PC-3 (cell line): ENCODE measurements around the gene ADCY3. TPM values are rescaled to one million over a fixed set of nuclear protein-coding genes. Genes with fewer than 3 reads are reported as not detected.

ENCODE experiments used
- ATAC-seq: fragments of 200-7000 bp; cut with Tn5 transposase; 2 replicates; pipeline ENCODE4 v1.9.1; 2020; ENCODE audit warnings: mild to moderate bottlenecking, moderate library complexity
- BruUV-seq: library from RNA; stranded (reverse); fragments of 400-500 nt; replicated peaks from 2 replicates; lab custom pipeline; 2021; lab: Mats Ljungman, UMichigan
- CTCF ChIA-PET: fragments of 300-600 bp; sonication (Branson Sonifier 250); formaldehyde crosslinking; loops from one replicate; lab custom pipeline; 2022; ENCODE audit warnings: antibody characterized with exemption; lab: Charles Lee
- POLR2A ChIA-PET: fragments of 300-600 bp; sonication (Branson Sonifier 250); formaldehyde crosslinking; loops from one replicate; lab custom pipeline; 2022; ENCODE audit warnings: antibody characterized with exemption; ENCODE audit not compliant: unreplicated experiment; lab: Charles Lee
- DNase-seq: peaks from one replicate; pipeline ENCODE4 v3.0.0-alpha.2; 2015
- H2AFZ ChIP-seq: fragments of 300-600 bp; sonication (generic); 2 replicates; pipeline ENCODE4 v1.6.0; 2016; ENCODE audit warnings: antibody characterized with exemption, low read length
- H3F3A ChIP-seq: fragments of 300-600 bp; sonication (generic); one replicate; pipeline ENCODE4 v1.6.0; 2017; ENCODE audit warnings: antibody characterized with exemption, low read length, control low read depth, mild to moderate bottlenecking; ENCODE audit not compliant: unreplicated experiment
- H3K27ac ChIP-seq: fragments of 300-600 bp; sonication (generic); 2 replicates; pipeline ENCODE4 v1.5.1; 2016; ENCODE audit warnings: mild to moderate bottlenecking, low read length
- H3K27me3 ChIP-seq: fragments of 300-600 bp; sonication (generic); 2 replicates; pipeline ENCODE4 v1.6.1; 2016; ENCODE audit warnings: low read length, mixed read lengths
- H3K36me3 ChIP-seq: fragments of 300-600 bp; sonication (generic); 2 replicates; pipeline ENCODE4 v1.6.1; 2016; ENCODE audit warnings: low read depth, mixed run types, low read length, mixed read lengths
- H3K4me1 ChIP-seq: fragments of 300-600 bp; sonication (generic); 2 replicates; pipeline ENCODE4 v1.5.1; 2016; ENCODE audit warnings: low read length; ENCODE audit not compliant: insufficient read depth
- H3K4me2 ChIP-seq: fragments of 300-600 bp; sonication (generic); 2 replicates; pipeline ENCODE4 v1.6.0; 2016; ENCODE audit warnings: low read length
- H3K4me3 ChIP-seq: fragments of 300-600 bp; sonication (generic); 2 replicates; pipeline ENCODE4 v1.5.1; 2016; ENCODE audit warnings: mild to moderate bottlenecking, low read length, mixed read lengths
- H3K79me2 ChIP-seq: fragments of 300-600 bp; sonication (generic); 2 replicates; pipeline ENCODE4 v1.6.1; 2017; ENCODE audit warnings: low read length, mixed read lengths
- H3K9ac ChIP-seq: fragments of 300-600 bp; sonication (generic); 2 replicates; pipeline ENCODE4 v1.6.0; 2016; ENCODE audit warnings: mild to moderate bottlenecking, low read length
- H3K9me2 ChIP-seq: fragments of 300-600 bp; sonication (generic); replicated peaks from 2 replicates; pipeline ENCODE4 v1.6.1; 2016; ENCODE audit warnings: mixed run types, low read length, mixed read lengths
- H3K9me3 ChIP-seq: fragments of 300-600 bp; sonication (generic); 2 replicates; pipeline ENCODE4 v1.6.1; 2016; ENCODE audit warnings: low read length, mixed read lengths
- H4K20me1 ChIP-seq: fragments of 300-600 bp; sonication (generic); 2 replicates; pipeline ENCODE4 v1.6.1; 2016; ENCODE audit warnings: low read length, mixed read lengths
- EZH2 ChIP-seq: fragments of 300-600 bp; sonication (generic); IDR thresholded peaks from one replicate; pipeline ENCODE4 v1.6.1; 2017; ENCODE audit warnings: antibody characterized with exemption, mild to moderate bottlenecking, low read length; ENCODE audit not compliant: unreplicated experiment
- EZH2phosphoT487 ChIP-seq: fragments of 300-600 bp; sonication (generic); IDR thresholded peaks from 2 replicates; pipeline ENCODE4 v1.6.1; 2018; ENCODE audit warnings: mild to moderate bottlenecking, antibody characterized with exemption, low read length, borderline replicate concordance
- intact Hi-C: fragments of 100-400 bp; cut with micrococcal nuclease; formaldehyde crosslinking; loops from 2 replicates; pipeline ENCODE4 v1.9.0; 2023
- total RNA-seq: library from RNA; depleted of rRNA; stranded (reverse); fragments of >200 nt; gene quantifications from 2 replicates; pipeline ENCODE4 v1.2.3, GENCODE V29; 2014
- TF ChIP-seq, protein P1 (sequence below): fragments of 300-600 bp; sonication (generic); conservative IDR thresholded peaks from 2 replicates; pipeline ENCODE4 v1.5.1; 2017; ENCODE audit warnings: antibody characterized with exemption, low read depth, mild to moderate bottlenecking, low read length

Gene ADCY3
- total RNA-seq, 1 experiment from 2014 or later = 52.0 TPM

DNA sequence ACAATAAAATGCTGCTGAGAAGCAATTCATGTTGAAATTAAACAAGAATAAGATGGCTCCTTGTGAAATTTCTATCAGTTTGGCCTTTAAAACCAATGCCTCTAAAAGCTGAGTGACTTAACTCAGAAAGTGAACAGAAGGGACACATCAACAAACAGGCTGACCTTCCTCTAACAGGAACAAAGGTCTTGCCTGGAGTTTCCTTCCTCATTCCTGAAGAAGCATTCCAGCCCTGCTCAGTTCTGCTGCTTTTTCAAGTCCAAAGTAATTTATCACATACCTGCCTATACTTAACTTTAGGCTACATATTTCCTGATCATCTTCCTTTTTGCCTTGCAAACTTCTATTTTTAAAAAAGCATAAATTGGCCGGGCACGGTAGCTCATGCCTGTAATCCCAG lies 140.9 kb downstream of the ADCY3 start:
- CTCF ChIA-PET = no interaction called here
- no peak overlapping the region for H2AFZ ChIP-seq
- no peaks in the 10 kb centered on the region for H3K79me2 ChIP-seq
- no peak for ATAC-seq
- H3K4me2 ChIP-seq = no peak overlapping the region
- no peak overlapping the region for H3K9ac ChIP-seq
- TF ChIP-seq, protein P1, sequence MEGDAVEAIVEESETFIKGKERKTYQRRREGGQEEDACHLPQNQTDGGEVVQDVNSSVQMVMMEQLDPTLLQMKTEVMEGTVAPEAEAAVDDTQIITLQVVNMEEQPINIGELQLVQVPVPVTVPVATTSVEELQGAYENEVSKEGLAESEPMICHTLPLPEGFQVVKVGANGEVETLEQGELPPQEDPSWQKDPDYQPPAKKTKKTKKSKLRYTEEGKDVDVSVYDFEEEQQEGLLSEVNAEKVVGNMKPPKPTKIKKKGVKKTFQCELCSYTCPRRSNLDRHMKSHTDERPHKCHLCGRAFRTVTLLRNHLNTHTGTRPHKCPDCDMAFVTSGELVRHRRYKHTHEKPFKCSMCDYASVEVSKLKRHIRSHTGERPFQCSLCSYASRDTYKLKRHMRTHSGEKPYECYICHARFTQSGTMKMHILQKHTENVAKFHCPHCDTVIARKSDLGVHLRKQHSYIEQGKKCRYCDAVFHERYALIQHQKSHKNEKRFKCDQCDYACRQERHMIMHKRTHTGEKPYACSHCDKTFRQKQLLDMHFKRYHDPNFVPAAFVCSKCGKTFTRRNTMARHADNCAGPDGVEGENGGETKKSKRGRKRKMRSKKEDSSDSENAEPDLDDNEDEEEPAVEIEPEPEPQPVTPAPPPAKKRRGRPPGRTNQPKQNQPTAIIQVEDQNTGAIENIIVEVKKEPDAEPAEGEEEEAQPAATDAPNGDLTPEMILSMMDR = no peak
- no peak for TF ChIP-seq EZH2
- TF ChIP-seq EZH2phosphoT487 = no peak
- BruUV-seq = no TSS peak
- no peaks in the 10 kb centered on the region for H3K9me2 ChIP-seq
- no peaks in the 10 kb centered on the region for H3K27me3 ChIP-seq
- no peaks in the 10 kb centered on the region for H3K9me3 ChIP-seq
- H3F3A ChIP-seq = no peaks in the 10 kb centered on the region
- POLR2A ChIA-PET = no interaction called here
- no peak overlapping the region for H3K4me3 ChIP-seq
- intact Hi-C loops = no loop called here
- H3K36me3 ChIP-seq = no peaks in the 10 kb centered on the region
- H3K4me1 ChIP-seq = no peaks in the 10 kb centered on the region
- no peak overlapping the region for H3K27ac ChIP-seq
- no peaks in the 10 kb centered on the region for H4K20me1 ChIP-seq
- no peak for DNase-seq

DNA sequence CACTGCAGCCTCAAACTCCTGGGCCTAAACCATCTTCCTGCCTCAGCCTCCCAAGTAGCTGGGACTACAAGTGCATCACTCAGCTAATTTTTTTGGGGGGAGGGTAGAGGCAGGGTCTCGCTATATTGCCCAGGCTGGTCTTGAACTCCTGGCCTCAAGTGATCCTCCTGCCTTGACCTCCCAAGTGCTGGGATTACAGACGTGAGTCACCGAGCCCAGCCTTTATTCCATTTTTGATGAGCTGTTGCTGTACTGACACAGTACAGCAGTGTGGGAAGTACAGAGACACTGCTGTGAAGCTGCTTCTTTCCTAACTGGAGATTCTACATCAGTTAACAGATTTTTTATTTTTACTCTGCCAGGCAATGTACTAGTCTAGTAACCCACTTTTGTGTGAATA lies 145.7 kb downstream of the ADCY3 start:
- Histone ChIP-seq H3K27ac (no peak overlapping the region), H3K4me2 (no peak overlapping the region), H3K36me3 (no peaks in the 10 kb centered on the region), H2AFZ (no peak overlapping the region), H3K9me3 (no peaks in the 10 kb centered on the region), H3K9me2 (no peaks in the 10 kb centered on the region), H4K20me1 (no peaks in the 10 kb centered on the region), H3K27me3 (no peaks in the 10 kb centered on the region), H3K4me1 (no peaks in the 10 kb centered on the region), H3K4me3 (no peak overlapping the region), H3F3A (no peaks in the 10 kb centered on the region), H3K9ac (no peak overlapping the region), H3K79me2 (no peaks in the 10 kb centered on the region)
- TF ChIP-seq, protein P1 = no peak
- TF ChIP-seq EZH2phosphoT487 = no peak
- TF ChIP-seq EZH2 = no peak
- BruUV-seq = no TSS peak
- POLR2A ChIA-PET = no interaction called here
- CTCF ChIA-PET = no interaction called here
- no peak for DNase-seq
- intact Hi-C loops = no loop called here
- no peak for ATAC-seq

DNA sequence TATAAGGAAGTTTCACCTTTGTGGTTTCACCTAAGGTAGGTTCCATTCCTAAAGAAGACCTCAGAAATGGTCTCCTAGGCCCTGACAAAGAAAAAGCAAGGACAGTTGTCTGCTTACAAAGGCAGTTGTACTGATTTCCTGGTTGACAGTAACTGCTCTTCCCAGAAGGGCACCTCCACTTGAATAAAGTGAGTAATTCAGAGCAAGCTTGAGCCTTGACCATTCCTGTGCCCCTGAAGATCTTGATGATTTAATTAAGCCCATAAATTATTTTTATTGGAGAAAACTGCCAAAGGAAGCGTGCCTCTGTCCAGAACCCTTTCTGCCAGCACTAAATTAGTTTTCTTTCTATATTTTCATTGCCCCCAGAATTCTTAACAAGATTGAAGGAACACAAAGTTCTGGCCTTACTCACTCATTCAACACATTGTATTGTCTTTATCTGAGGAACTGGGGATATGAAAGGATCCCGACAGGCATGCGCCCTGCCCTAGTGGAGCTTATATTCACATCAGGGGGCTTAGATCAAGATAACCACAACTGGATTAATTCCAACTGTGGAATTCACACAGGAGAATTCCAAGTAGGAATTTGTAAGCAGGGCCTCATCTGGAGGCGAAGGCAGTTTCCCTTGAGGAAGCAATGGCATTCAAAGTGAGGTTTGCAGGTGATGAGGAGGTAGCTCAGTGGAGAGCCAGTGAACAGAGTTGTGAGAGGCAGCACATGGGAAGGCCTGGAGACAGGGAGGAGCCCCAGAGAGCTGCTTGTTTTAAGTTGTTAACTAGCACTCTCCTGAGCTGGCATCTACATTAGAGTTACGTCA lies 148.1 kb downstream of the ADCY3 start:
- Histone ChIP-seq H4K20me1 (no peaks in the 10 kb centered on the region), H3K9me3 (no peaks in the 10 kb centered on the region), H3K9ac (no peak overlapping the region), H3K9me2 (no peaks in the 10 kb centered on the region), H3K79me2 (no peaks in the 10 kb centered on the region), H3K36me3 (no peaks in the 10 kb centered on the region), H3K4me2 (no peak overlapping the region), H3K4me3 (no peak overlapping the region), H3K27me3 (no peaks in the 10 kb centered on the region), H3F3A (no peaks in the 10 kb centered on the region), H3K4me1 (no peaks in the 10 kb centered on the region), H2AFZ (no peak overlapping the region), H3K27ac (no peak overlapping the region)
- intact Hi-C loops = no loop called here
- no TSS peak for BruUV-seq
- DNase-seq (no peak), ATAC-seq (no peak)
- TF ChIP-seq EZH2 = no peak
- no peak for TF ChIP-seq EZH2phosphoT487
- TF ChIP-seq, protein P1 = no peak
- CTCF ChIA-PET = no interaction called here
- POLR2A ChIA-PET = no interaction called here
